ENCODE results near the gene MOBP.

The MOBP gene

DNA sequence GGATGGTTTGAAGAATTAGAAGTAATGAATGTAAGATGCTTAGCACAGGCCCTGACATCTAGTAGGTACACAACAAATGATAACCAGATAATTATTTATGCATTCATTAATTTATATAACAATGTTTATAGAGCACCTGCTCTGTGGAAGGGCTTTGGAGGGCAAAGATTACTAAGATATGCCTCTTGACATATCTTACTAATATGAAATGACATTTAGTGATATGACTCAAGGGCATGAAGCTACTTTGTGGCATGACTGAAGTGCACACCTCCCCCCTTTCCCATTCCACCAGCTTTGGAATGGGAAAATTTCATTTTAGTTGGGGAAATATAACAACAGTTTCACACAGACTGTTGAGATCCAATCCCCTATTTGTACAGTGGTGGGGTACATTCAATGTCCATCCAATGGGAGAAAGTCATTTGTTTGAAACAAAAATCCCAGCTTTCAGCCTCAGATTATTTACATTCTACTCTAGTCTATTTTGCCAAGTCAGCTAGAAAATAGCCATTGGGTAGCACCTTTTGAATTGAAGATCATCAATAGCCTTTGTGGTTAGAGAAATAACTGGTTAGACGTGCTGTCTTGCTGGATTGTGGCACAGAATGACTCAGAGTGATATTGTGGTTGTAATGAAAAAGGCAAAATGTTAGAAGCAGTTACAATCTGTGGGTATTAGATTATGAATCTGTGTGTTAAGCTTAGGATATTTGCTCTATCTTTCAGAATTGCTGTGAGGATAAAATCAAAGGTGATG lies 72.9 kb downstream of the MOBP start:
- no peak for DNase-seq (ENCODE audit: low read depth in 4 of 4, low spot score in 1 of 4)

- no peak for DNase-seq (ENCODE audit: low read depth in 4 of 4, low spot score in 1 of 4)
Observed at GRCh38 chr3:39541442-39541841, 74.0 kb downstream of the MOBP start.

- DNase-seq (ENCODE audit: low read depth in 4 of 4, low spot score in 1 of 4) = no peak
Observed at GRCh38 chr3:39541917-39542329, 74.4 kb downstream of the MOBP start.

DNA sequence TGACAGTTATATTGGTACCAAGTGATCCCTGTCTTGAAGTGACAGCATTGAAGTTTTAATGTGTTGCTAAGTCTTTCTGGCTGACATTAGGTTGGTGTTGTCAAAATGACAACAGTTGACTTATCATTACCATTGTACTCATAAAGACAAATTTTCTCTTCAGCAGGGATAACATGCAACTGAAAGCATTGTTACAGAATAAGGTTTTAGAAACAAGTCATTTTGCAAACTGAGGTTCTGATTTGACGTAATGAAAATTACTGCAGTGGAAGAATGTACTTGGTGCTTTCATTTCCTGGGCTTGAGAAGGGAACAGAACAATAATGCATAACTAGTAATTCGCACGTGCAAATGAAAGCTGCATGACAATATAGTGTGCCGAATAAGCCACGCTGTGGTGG lies 75.1 kb downstream of the MOBP start:
- DNase-seq (ENCODE audit: low read depth in 4 of 4, low spot score in 1 of 4) = no peak

DNA sequence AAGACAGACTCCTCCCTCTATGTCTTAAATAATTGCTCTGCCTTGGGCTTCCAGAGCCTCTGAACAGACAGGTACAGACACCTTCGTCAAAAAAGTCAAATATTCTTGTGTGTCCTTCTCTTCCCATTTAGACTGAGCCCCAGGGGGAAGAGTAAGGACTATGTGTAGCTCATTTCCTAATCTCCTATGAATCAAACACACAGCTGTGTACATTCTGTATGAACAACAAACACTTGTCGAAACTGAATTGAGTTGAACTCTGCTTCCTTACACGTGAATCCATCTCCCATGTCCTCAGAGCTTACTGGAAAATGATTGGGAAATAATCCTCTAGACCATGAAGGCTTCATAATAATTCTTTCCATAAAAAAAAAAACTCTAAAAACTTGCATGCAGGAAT lies 80.8 kb downstream of the MOBP start:
- DNase-seq (ENCODE audit: low read depth in 4 of 4, low spot score in 1 of 4) = no peak

DNA sequence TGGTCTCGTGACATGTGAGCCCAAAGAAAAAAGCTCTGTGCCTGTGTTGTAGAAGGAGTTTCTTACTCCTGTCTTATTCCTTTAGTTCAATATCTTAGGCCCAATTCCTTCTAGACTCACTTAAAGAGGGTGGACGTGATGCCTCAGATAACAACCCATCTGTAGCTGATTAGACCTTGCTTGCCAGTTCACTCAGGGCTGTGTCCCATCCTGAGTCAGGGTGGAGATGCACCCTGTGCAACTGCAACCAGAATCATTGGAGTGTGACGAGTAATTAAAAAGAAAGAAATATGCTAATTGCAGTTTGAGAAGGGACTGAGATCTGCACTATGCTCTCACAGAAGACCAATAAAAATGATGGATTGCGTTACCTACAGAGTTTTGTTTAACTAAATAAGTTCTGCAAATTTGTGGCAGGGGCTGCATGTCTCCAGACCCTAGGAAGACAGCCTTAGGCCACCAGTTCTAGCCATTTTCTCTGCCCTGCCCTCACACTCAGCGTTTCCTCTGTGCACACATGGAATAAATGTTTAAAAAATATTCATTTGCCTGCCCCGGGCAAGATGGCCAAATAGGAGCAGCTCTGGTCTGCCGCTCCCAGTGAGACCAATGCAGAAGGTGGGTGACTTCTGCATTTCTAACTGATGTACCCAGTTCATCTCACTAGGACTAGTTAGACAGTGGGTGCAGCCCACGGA lies 83.0 kb downstream of the MOBP start:
- DNase-seq (ENCODE audit: low read depth in 4 of 4, low spot score in 1 of 4) = no peak
